Activated CD4-positive, alpha-beta T cell treated with anti-CD3 and anti-CD28 coated beads, Interleukin-2, amount 10 ng/mL, durations not matched to agents 7 days and 5 days (primary cell): ENCODE data around the gene GPR173. TPM values are rescaled to one million over a fixed set of nuclear protein-coding genes. Genes with fewer than 3 reads are reported as not detected.
A peak's percentile ranks its signal among the peaks of the same experiment; 100 is the strongest.

Source experiments
- CTCF ChIA-PET: fragments of 350-600 bp; sonication (Branson Sonifier 250); formaldehyde crosslinking; loops from one replicate; lab custom pipeline; 2021; ENCODE audit warnings: antibody characterized with exemption; lab: Charles Lee
- POLR2A ChIA-PET: fragments of 350-600 bp; sonication (Branson Sonifier 250); formaldehyde crosslinking; loops from one replicate; lab custom pipeline; 2021; ENCODE audit warnings: antibody characterized with exemption; lab: Charles Lee
- DNase-seq: peaks from one replicate; pipeline ENCODE4 v3.0.0-alpha.2; 2020
- H3K27ac Mint-ChIP-seq: one replicate; pipeline ENCODE4 v1.8.0; 2021; ENCODE audit warnings: mild to moderate bottlenecking, moderate library complexity, mixed read lengths
- H3K27me3 Mint-ChIP-seq: one replicate; pipeline ENCODE4 v1.8.0; 2021; ENCODE audit warnings: mixed read lengths
- H3K36me3 Mint-ChIP-seq: one replicate; pipeline ENCODE4 v1.8.0; 2021; ENCODE audit warnings: low read depth, mixed read lengths
- H3K4me1 Mint-ChIP-seq: one replicate; pipeline ENCODE4 v1.8.0; 2021; ENCODE audit warnings: mixed read lengths
- H3K4me3 Mint-ChIP-seq: one replicate; pipeline ENCODE4 v1.8.0; 2021; ENCODE audit warnings: mild to moderate bottlenecking, moderate library complexity, mixed read lengths
- H3K9me3 Mint-ChIP-seq: one replicate; pipeline ENCODE4 v1.8.0; 2021; ENCODE audit warnings: mixed read lengths
- total RNA-seq, 2 experiments: library from RNA; stranded (reverse); gene quantifications; one replicate each; pipeline ENCODE4 v1.2.3, GENCODE V29; 2021

GPR173 gene
- not detected for total RNA-seq

- Mint-ChIP-seq H3K27me3 (peaks cover 6% of the 10 kb centered on the region), H3K36me3 (no peaks in the 10 kb centered on the region)
Observed at GRCh38 chrX:53048169-53049126, at the start of gene GPR173. TSS of gene GPR173 (plus strand) at chrX:53048789. CDS start at chrX:53076622, 27,833 bp downstream.

GRCh38 chrX:53000447-53001135, 48.0 kb upstream of the GPR173 start:
- H3K9me3 Mint-ChIP-seq, result no peaks in the 10 kb centered on the region
- POLR2A ChIA-PET, result no interaction called here
- CTCF ChIA-PET, result interaction anchor here (1.1 kb wide), 1 partner anchor 9 kb away, joined by 4 read pairs; no protein-coding TSS in a partner anchor
- peaks cover 19% of the 10 kb centered on the region for H3K4me1 Mint-ChIP-seq
- DNase-seq, result no peak
- H3K27me3 Mint-ChIP-seq, result peaks cover 3% of the 10 kb centered on the region
- peaks cover 2% of the 10 kb centered on the region for H3K36me3 Mint-ChIP-seq
- H3K27ac Mint-ChIP-seq, result peak overlapping the region; percentile 25
- H3K4me3 Mint-ChIP-seq, result no peak overlapping the region

More at GRCh38 chrX:53048169-53049126, at the start of gene GPR173:
- no peak within 1 kb of the TSS for H3K4me3 Mint-ChIP-seq
- CTCF ChIA-PET, result no interaction called here
- no peaks in the 10 kb centered on the region for H3K9me3 Mint-ChIP-seq
- H3K27ac Mint-ChIP-seq, result no peak within 1 kb of the TSS
- no peaks in the 10 kb centered on the region for H3K4me1 Mint-ChIP-seq
- POLR2A ChIA-PET, result no interaction called here
- no peak for DNase-seq

- H3K4me1 Mint-ChIP-seq, result peaks cover 10% of the 10 kb centered on the region
- ChIA-PET CTCF (interaction anchor here (1.1 kb wide), 1 partner anchor 9 kb away, joined by 5 read pairs; no protein-coding TSS in a partner anchor), POLR2A (no interaction called here)
- peaks cover 3% of the 10 kb centered on the region for H3K27me3 Mint-ChIP-seq
- H3K4me3 Mint-ChIP-seq, result no peak overlapping the region
- no peak overlapping the region for H3K27ac Mint-ChIP-seq
- DNase-seq, result no peak
- H3K9me3 Mint-ChIP-seq, result no peaks in the 10 kb centered on the region
- peaks cover 2% of the 10 kb centered on the region for H3K36me3 Mint-ChIP-seq
Observed at GRCh38 chrX:53001958-53002357, 46.6 kb upstream of the GPR173 start.

- H3K27me3 Mint-ChIP-seq, result peaks cover 3% of the 10 kb centered on the region
- H3K4me3 Mint-ChIP-seq, result no peak overlapping the region
- CTCF ChIA-PET, result interaction anchor here (1.3 kb wide), 1 partner anchor 8 kb away, joined by 4 read pairs; no protein-coding TSS in a partner anchor
- no peak overlapping the region for H3K27ac Mint-ChIP-seq
- POLR2A ChIA-PET, result no interaction called here
- H3K9me3 Mint-ChIP-seq, result peaks cover 8% of the 10 kb centered on the region
- H3K36me3 Mint-ChIP-seq, result peaks cover 2% of the 10 kb centered on the region
- no peak for DNase-seq
- peaks cover 8% of the 10 kb centered on the region for H3K4me1 Mint-ChIP-seq
Observed at GRCh38 chrX:53003111-53003510, 45.5 kb upstream of the GPR173 start.

GRCh38 chrX:53004038-53004437, 44.6 kb upstream of the GPR173 start:
- Mint-ChIP-seq H3K27me3 (peaks cover 3% of the 10 kb centered on the region), H3K4me3 (no peak overlapping the region), H3K36me3 (peaks cover 2% of the 10 kb centered on the region), H3K27ac (no peak overlapping the region), H3K9me3 (peaks cover 8% of the 10 kb centered on the region), H3K4me1 (peaks cover 8% of the 10 kb centered on the region)
- ChIA-PET CTCF (interaction anchor here (0.7 to 1.3 kb wide), 3 partner anchors 9 to 179 kb away, joined by 4 read pairs; no protein-coding TSS in a partner anchor), POLR2A (no interaction called here)
- no peak for DNase-seq

GRCh38 chrX:53004811-53005210, 43.8 kb upstream of the GPR173 start:
- Mint-ChIP-seq H3K4me3 (no peak overlapping the region), H3K36me3 (peaks cover 2% of the 10 kb centered on the region), H3K27me3 (peaks cover 3% of the 10 kb centered on the region), H3K4me1 (peaks cover 8% of the 10 kb centered on the region), H3K27ac (no peak overlapping the region), H3K9me3 (peaks cover 8% of the 10 kb centered on the region)
- POLR2A ChIA-PET, result no interaction called here
- CTCF ChIA-PET, result interaction anchor here (1.2 kb wide), 1 partner anchor 15 kb away, joined by 4 read pairs; no protein-coding TSS in a partner anchor
- no peak for DNase-seq

GRCh38 chrX:53005327-53005726, 43.3 kb upstream of the GPR173 start:
- Mint-ChIP-seq H3K27me3 (peaks cover 3% of the 10 kb centered on the region), H3K36me3 (peaks cover 2% of the 10 kb centered on the region), H3K4me3 (no peak overlapping the region), H3K4me1 (peaks cover 8% of the 10 kb centered on the region), H3K27ac (no peak overlapping the region), H3K9me3 (peaks cover 8% of the 10 kb centered on the region)
- DNase-seq, result no peak
- POLR2A ChIA-PET, result no interaction called here
- CTCF ChIA-PET, result interaction anchor here (1.2 kb wide), 1 partner anchor 16 kb away, joined by 4 read pairs; no protein-coding TSS in a partner anchor

GRCh38 chrX:53009032-53009431, 39.6 kb upstream of the GPR173 start:
- DNase-seq, result no peak
- Mint-ChIP-seq H3K4me1 (no peaks in the 10 kb centered on the region), H3K27ac (no peak overlapping the region), H3K27me3 (no peaks in the 10 kb centered on the region), H3K9me3 (peaks cover 8% of the 10 kb centered on the region), H3K4me3 (no peak overlapping the region), H3K36me3 (no peaks in the 10 kb centered on the region)
- ChIA-PET CTCF (interaction anchor here (1.1 to 1.7 kb wide), 3 partner anchors 8 to 14 kb away, joined by 3 to 4 read pairs (median 4); no protein-coding TSS in a partner anchor), POLR2A (no interaction called here)

GRCh38 chrX:53013291-53013690, 35.3 kb upstream of the GPR173 start:
- CTCF ChIA-PET, result no interaction called here
- POLR2A ChIA-PET, result no interaction called here
- H3K4me1 Mint-ChIP-seq, result no peaks in the 10 kb centered on the region
- H3K9me3 Mint-ChIP-seq, result no peaks in the 10 kb centered on the region
- no peak for DNase-seq
- H3K27ac Mint-ChIP-seq, result no peak overlapping the region
- H3K4me3 Mint-ChIP-seq, result no peak overlapping the region
- no peaks in the 10 kb centered on the region for H3K36me3 Mint-ChIP-seq
- H3K27me3 Mint-ChIP-seq, result peaks cover 1% of the 10 kb centered on the region

GRCh38 chrX:53018627-53019026, 30.0 kb upstream of the GPR173 start:
- Mint-ChIP-seq H3K27ac (no peak overlapping the region), H3K36me3 (no peaks in the 10 kb centered on the region), H3K4me1 (no peaks in the 10 kb centered on the region), H3K9me3 (no peaks in the 10 kb centered on the region), H3K27me3 (peaks cover 7% of the 10 kb centered on the region), H3K4me3 (no peak overlapping the region)
- POLR2A ChIA-PET, result no interaction called here
- no peak for DNase-seq
- CTCF ChIA-PET, result no interaction called here

- Mint-ChIP-seq H3K27ac (no peak overlapping the region), H3K4me1 (no peaks in the 10 kb centered on the region), H3K4me3 (no peak overlapping the region), H3K36me3 (no peaks in the 10 kb centered on the region), H3K27me3 (peaks cover 8% of the 10 kb centered on the region), H3K9me3 (no peaks in the 10 kb centered on the region)
- DNase-seq, result no peak
- ChIA-PET POLR2A (no interaction called here), CTCF (no interaction called here)
Observed at GRCh38 chrX:53022381-53022780, 26.2 kb upstream of the GPR173 start.

GRCh38 chrX:53028678-53029077, 19.9 kb upstream of the GPR173 start:
- Mint-ChIP-seq H3K36me3 (no peaks in the 10 kb centered on the region), H3K27ac (no peak overlapping the region), H3K4me1 (no peaks in the 10 kb centered on the region), H3K9me3 (no peaks in the 10 kb centered on the region), H3K4me3 (no peak overlapping the region), H3K27me3 (peaks cover 2% of the 10 kb centered on the region)
- ChIA-PET CTCF (no interaction called here), POLR2A (no interaction called here)
- no peak for DNase-seq

GRCh38 chrX:53031380-53031779, 17.2 kb upstream of the GPR173 start:
- Mint-ChIP-seq H3K4me3 (no peak overlapping the region), H3K4me1 (no peaks in the 10 kb centered on the region), H3K36me3 (no peaks in the 10 kb centered on the region), H3K27me3 (peaks cover 8% of the 10 kb centered on the region), H3K27ac (no peak overlapping the region), H3K9me3 (no peaks in the 10 kb centered on the region)
- DNase-seq, result no peak
- ChIA-PET CTCF (no interaction called here), POLR2A (no interaction called here)
